Stimulated activated CD4-positive, alpha-beta T cell treated with anti-CD3 and anti-CD28 coated beads, TNF-alpha, amount 100 ng/mL, for 4 hours (primary cell): Measurements from ENCODE around the gene PROK1.

Source experiments
- DNase-seq, 3 experiments: peaks; one replicate each; pipeline ENCODE4 v3.0.0-alpha.2; 2020; ENCODE audit warnings: low read depth in 3 of 3

Gene PROK1

DNA sequence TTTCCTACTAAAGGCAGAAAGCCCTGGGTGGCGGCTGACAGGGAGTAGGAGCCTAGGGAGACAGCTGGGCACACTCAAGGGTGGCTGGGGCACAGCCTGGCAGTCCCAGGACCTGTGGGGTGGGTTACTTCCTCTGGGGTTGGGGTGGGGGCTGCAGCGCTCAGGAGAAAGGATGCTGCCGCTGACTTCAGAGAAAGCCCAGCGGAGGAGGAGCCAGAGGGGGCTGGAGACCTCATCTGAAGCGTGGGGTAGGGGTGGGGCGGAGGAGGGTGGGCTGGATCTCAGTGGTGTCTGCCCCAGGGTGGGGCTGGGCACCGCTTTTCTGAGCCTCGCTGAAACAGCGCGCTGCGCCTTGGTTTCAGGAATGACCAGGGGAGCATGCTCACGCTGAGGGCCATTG, 37.2 kb downstream of the PROK1 start:
- DNase-seq, result no peak

DNA sequence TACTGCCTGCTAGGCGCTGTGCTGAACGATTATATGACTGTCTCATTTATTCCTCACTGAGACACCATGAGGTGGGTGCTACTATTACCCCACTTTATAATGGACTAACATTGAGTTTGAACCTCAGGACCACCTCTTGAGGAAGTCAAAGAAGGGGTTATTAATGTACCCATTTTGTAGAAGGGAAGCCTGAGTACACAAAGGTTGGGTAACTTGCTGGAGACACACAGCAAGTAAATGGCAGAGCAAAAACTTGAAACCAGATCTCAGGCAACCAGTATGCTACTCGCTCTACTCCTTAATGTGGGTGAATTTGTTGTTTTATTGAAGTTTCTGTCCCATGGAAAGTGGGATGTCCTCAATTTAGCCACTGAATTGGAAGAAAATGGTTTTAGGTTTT, 37.9 kb downstream of the PROK1 start:
- DNase-seq, result no peak

DNA sequence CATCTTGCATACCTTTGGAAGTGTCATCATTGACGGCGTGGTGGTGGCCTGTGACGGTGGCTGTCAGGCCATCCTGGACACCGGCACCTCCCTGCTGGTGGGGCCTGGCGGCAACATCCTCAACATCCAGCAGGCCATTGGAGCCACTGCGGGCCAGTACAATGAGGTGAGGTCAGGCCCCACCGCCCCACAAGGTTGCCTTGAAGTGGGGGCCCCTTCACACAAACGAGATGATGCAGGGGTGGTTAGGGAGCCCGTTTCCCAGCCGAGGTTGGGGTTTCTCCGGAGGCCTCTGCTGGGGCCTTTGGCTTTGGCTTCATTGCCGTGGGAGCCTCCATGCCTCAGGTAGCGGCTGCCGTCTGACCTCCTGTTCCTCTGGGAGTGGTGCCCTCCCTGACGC, 38.5 kb downstream of the PROK1 start:
- DNase-seq, result no peak

DNA sequence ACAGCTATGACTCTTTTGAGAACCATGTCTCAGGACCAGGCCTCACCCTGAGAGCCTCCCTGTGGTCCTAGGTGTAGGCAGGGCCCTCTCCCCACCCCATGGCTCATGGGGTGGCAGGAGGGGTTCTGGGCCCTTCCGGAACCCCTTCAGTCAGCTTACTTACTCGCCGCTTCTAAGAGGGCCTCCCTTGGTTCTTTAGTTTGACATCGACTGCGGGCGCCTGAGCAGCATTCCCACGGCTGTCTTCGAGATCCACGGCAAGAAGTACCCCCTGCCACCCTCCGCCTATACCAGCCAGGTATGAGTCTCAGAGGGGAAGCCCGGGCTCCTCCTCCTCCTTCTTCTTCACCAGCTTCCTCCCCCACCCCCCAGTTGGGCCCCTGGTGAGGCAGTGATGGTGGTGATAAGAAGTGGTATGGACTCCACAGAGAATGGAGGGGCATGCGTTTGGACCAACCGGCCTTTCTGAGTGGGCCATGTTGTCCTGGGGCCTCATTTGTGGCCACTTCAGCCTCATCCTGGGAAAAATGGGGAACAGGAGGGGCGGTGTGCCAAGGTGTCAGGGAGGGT, 39.1 kb downstream of the PROK1 start:
- no peak for DNase-seq

DNA sequence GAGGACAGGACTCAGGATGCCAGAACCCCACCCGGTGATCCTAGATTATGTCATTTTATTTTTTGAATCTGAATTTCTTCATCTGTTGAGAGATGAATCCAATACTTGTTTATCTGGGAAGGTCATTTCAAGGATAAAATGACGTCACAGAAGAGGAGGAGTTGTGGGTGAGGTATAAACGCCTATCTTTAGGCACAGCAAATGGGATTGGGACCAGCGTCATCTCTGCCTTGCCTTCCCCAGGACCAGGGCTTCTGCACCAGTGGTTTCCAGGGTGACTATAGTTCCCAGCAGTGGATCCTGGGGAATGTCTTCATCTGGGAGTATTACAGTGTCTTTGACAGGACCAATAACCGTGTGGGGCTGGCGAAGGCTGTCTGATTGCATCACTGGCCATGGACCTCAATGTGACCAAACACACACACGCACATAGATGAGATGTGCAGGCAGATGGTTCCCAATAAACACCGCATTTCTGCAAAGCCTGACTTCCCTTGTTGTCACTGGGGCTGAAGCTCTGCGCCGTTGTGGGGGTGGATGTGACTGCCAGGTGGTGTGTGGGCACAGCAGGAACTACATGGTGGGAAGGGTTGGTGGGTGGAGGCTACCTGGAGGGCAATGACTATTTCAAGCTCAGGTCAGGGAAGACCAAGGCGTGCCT, 40.0 kb downstream of the PROK1 start:
- no peak for DNase-seq

DNA sequence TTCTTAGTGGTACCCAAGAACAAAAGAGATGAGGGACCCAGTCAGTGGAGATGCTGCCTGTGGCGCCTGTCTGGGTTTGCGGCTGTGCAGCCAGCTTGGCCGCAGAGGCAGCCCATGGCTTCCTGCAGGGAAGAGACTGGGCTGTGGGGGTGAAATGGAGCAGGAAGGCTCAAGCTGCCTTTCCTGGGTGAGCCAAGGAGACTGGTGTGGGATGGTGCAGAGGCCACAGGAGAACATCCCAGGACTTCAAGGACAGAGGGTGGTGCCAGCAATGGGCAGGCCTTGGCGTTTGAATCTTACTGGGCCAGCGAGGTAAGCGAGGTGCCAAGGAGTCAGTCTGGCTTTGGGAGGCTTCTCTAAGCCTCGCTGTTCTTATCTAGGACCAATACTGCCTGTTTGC, 41.6 kb downstream of the PROK1 start:
- no peak for DNase-seq

DNA sequence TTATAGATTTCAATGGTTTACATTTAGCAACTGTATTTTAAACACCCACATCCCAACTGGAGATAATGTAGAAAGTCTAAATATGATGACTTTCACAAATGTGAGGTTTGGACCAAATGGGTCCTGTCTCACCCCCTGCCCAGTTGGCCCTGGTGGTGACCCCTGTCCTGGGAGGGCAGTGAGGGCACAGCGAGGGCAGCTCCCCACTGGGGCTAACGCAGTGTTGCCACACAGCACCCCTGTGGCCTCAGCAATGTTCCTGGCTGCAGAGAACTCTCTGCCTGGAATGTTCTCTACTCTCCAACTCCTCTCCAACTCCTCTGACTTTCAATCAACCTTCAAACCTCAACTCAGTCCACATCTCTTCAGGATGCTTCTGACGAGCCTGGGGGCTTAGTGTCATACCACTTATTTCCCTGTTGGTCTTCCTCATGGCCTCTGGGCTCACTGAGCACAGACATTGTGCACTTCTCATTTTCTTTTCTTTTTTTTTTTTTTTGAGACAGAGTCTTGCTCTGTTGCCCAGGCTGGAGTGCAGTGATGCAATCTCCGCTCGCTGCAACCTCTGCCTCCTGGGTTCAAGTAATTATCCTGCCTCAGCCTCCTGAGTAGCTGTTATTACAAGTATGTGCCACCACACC, 42.2 kb downstream of the PROK1 start:
- no peak for DNase-seq

DNA sequence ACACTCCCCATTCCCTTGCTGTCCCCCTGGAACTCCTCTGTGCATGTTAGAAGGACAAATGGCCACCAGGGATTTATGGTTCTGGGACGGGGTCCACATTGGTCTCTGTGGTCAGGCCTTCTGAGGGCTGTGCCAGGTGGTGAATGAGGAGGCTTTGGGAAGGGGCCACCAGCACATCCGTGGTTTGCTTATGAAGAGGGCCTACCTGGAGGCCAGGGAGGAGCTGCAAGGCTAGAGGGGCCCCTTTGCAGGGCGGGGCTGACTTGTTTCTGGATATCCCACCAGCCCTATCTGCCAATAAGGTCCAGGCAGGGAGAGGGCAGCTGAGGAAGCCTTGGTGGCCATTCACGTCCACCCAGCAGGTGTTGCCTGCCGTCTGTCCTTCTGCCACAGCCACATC, 43.1 kb downstream of the PROK1 start:
- DNase-seq, result no peak

DNA sequence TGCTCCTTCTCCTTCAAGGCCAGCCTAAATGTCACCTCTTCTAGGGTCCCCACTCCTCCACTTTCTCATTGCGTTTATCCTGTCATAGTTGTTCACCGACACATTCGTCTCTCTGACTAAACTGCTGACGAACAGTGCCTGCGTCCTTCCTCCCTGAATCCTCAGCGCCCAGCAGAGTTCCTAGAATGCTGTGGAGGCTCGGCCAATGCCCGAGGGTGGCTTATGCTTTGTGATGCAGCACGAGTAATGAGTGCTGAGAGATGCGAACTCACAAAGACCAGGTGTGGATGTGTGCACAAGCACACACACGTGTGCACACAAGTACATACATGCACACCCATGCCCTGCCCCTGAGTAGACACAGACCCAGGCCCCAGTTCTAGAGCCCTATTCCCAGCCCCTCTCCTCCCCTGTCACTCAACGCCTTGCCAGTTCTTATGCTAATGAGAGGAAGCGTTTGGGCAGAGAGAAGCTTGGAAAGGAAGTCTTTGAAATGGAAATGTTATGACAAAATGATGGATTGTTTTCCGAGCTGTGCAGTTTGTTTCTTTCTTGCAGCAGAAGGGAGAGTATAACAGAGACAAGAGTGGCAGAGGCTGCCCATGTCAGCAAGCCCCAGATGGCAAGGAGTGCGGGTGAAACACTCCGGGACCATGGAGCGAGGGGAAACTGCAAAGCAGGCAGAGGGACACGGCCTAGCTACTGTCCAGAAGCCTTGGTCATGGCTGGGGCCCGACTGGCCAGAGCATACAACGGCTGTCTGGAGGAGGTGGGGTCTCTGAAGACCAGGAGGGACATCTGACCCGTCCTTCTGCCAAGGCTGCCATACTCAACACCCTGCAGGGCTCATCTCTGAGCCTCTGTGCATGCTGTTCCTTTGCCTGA, 43.8 kb downstream of the PROK1 start:
- no peak for DNase-seq

DNA sequence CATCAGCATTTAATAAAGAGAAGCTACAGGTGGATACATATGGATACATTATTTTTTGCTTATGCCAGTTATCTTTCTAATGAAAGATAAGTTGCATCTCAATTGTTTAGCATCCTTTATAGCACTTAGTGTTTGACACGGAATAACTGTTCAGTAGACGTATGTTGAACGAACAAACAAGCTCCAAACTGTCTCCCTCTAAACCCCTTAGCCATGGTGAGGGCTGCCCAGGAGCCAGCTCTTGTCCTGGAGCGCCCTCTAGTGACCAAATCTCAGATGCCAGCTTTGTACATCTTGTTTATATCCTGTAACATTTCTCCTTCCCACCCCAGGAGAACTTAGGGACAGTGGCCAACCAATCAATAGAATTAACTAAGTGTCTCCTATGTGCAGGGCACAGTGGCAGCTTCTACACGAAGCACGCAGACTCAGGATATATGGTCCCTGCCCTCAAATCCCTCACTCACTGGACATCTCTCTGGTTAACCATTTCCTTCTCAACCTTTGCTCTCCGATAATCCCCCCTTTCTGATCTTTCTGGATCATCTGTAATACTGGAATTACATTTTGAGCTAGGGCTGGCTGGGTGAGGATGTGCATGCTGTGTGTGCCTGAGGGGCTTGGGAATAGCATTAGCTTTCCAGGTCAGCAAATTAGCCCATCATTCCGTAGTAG, 45.1 kb downstream of the PROK1 start:
- DNase-seq, result peak; percentile 35 to 62 (median 47)

DNA sequence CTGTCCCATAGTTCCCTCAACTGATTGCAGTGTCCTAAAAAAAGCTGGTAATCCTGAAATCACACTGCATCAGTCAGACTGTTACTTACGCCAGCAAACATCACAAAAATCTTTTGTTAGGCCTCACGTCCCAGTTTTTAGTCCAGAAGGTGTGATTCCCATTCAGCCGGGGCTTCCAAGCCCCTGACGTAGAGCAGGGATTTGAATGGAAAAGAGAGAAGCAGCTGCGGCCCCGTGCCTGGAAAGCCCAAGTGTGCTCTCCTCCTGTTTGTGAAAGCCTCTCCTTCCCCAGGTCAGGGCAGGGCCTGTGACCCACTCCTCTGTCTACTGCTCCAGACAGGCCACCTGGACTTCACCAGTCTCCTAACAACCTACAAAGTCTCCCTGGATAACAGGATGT, 47.3 kb downstream of the PROK1 start:
- no peak for DNase-seq

DNA sequence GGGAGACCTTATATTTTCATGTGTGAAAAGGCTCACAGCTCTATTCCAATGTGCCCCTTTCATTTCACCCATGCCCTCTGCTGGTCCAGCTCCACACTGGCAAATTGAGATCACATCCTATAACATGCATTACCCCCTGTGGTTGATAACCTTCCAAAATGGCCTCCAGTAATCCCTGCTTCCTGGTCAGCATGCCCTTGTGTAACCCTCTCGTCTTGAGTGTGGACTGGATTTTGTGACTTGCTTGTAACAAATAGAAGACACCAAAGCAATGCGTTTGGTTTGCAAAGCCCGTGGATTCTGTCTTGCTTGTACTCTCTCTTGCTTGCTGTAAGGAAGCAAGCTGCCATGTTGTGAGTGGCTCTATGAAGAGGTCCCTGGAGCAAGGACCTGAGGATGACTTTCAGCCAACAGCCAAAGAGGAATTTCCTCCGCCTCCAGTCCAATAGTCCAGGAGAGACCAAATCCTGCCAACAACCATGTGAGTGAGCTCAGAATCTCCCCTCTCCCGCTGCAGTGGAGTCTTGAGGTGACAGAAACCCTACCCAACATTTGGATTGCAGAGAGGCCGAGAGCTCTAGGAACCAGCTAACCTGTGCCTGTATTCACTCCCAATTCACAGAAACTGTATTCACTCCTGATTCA, 50.7 kb downstream of the PROK1 start:
- no peak for DNase-seq

DNA sequence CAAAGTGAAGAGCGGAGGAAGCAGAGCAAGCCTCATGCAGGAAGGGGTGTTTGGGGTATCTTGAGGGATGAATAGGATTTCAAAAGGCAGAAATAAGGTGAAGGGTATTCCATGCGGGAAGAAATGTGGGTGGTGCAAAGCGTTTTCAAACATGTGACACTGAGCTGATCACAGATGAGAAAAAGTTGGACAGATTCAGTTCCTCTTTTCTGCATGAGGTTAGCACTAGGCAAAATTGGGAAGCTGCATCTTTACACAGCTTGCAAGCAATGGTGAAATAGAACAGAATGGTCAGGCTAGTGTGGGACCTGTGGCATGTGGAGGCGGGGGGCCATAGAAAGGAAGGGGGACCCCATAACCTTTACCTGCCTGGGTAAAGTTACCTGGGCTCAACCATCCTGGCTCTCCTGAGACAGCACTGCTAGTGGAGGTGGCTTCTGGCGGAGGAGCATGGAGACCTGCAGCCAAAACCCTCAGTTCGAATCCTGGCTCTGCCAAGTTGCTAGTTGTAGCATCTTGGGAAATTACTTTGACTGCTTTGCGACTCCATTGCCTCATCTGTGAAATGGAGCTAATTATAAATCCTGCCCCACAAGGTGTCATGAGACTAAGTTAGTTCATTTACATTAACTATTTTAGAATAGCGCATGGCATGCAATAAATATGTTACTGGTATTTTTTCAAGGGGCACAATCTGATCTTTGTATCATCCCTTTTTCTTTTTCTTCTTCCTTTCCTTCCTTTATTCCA, 51.6 kb downstream of the PROK1 start:
- DNase-seq, result no peak

DNA sequence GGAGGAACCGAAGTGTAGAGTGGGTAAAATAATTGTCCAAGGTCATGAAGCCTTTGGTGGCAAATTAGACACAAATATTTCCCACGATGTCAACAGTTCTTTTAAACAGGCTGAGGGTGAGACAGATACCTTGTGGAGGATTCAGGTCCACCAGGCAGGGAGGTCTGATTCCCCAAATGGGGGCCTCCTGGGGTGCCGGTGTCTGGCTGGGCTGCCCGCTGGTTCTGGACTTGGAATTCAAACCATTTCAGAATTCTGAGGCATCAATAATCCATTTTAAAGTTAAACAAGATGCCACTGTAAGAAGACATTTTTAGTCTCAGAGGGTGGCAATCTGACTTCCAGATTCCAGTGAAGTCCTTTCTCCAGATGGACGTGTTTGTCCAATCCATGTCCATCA, 52.5 kb downstream of the PROK1 start:
- DNase-seq, result no peak

DNA sequence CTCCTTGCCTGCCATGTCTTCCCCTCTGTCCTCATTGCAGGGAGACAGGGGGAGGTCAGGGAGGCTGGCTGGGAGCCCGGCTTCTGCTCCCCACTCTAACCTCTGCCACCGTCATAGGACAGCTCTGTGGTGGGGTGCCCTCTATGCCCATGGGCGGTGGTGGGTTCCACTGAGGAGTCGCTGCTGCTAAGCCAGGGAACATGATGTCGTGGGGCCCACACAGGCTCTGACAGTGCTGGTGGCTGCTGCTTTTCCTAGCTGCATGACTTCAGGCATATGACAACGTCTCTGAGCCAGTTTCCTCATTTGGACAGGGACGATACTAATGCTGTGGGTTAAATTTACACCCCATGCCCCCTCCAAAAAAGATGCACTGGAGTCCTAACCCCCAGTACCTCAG, 53.3 kb downstream of the PROK1 start:
- no peak for DNase-seq

DNA sequence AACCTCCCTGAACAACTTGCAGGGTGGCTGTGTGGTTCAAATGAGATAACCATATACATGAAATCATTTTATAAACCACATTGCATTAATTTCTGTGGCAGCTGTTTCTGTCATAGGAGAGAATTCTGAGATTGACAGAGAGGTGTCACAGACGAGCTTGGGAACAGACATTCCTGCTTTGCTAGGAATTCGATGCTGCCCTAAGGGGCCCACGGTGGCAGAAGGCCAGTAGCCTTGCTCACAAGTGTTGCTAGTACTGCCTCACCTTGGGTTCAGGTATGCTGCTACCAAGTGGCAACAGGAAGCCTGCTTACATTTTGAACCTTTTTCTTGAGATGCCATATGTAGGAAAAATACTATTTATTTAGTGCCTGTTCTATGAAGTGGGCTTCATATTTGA, 54.6 kb downstream of the PROK1 start:
- no peak for DNase-seq

DNA sequence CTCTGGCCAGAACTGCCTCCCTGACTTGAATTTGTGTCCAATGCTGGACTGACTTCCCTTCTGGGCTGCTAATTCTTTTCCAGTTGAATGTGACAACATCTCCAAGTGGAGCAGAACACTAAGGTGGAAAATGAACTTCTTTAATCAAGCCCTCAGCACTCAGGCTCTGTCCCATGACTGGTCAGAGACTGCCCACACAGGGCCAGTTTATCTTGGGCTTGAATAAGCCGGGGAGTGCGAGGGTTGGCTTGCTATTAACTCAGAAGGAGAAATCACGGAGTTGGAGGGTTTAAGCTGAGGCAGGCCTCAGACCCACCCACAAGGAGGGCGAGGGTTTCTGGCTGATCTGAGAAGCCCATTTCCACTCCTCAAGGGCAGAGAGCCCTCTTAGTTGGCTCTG, 55.6 kb downstream of the PROK1 start:
- DNase-seq, result no peak
